Measurements from ENCODE around the gene PTPN14. TPM values are rescaled to one million over a fixed set of nuclear protein-coding genes. Genes with fewer than 3 reads are reported as not detected.
A peak's percentile ranks its signal among the peaks of the same experiment; 100 is the strongest.
"Not testable (repeated sequence)": the region's sequence is repeated elsewhere in the genome, so short reads cannot be mapped to it uniquely, and the experiment has no call there.

Gene PTPN14
- total RNA-seq, 4 donors from 2014 or later = 42.8 to 63.8 (median 50.4) TPM

GRCh38 chr1:214494706-214495105 is 56.7 kb downstream of the PTPN14 start:
- H3K27ac ChIP-seq = peak overlapping the region; percentile 72 to 90 (median 78)
- intact Hi-C loops (cut with DNase I; ENCODE audit: low total_unique reads) = no loop called here
- H3K4me3 ChIP-seq = no peak overlapping the region
- no peaks in the 10 kb centered on the region for H3K9me3 ChIP-seq
- H3K36me3 ChIP-seq = no peaks in the 10 kb centered on the region
- ATAC-seq (peak in 1 of 2 donors; percentile 10), DNase-seq (no peak)
- H3K4me1 ChIP-seq = peaks cover 64 to 88% of the 10 kb centered on the region in 2 donors
- in situ Hi-C loops (cut with MboI; ENCODE audit: low sequenced_read_pairs in 4 of 4) = loop anchor here in 1 of 4 donors (5.0 kb wide), 1 partner anchor 52 kb away; no protein-coding TSS in a partner anchor
- no peak for TF ChIP-seq POLR2A (IDR thresholded peaks at IDR 0.05)
- no peak for TF ChIP-seq CTCF (IDR thresholded peaks at IDR 0.05 in 4 of 5, conservative IDR thresholded peaks at IDR 0.05 in 1 of 5)
- no peaks in the 10 kb centered on the region for H3K27me3 ChIP-seq

- in situ Hi-C loops (cut with MboI; ENCODE audit: low sequenced_read_pairs in 4 of 4) = loop anchor here in 1 of 4 donors (5.0 kb wide), 1 partner anchor 52 kb away; no protein-coding TSS in a partner anchor
- intact Hi-C loops (cut with DNase I; ENCODE audit: low total_unique reads) = not testable (repeated sequence)
- peak overlapping the region; percentile 72 to 90 (median 78) for H3K27ac ChIP-seq
These were observed 57.2 kb downstream of the PTPN14 start for GRCh38 chr1:214494179-214494578.

GRCh38 chr1:214493126-214493796 is 58.1 kb downstream of the PTPN14 start:
- peak in 1 of 2 donors; percentile 14 for ATAC-seq
- intact Hi-C loops (cut with DNase I; ENCODE audit: low total_unique reads) = no loop called here
- no peak overlapping the region for H3K4me3 ChIP-seq

More at GRCh38 chr1:214494179-214494578, 57.2 kb downstream of the PTPN14 start:
- H3K4me3 ChIP-seq, DNase-seq, H3K27me3 ChIP-seq, H3K36me3 ChIP-seq, ATAC-seq, H3K9me3 ChIP-seq: not testable (repeated sequence)
- H3K4me1 ChIP-seq = peaks cover 59 to 83% of the 10 kb centered on the region in 2 donors

GRCh38 chr1:214492401-214493075 is 58.9 kb downstream of the PTPN14 start:
- in situ Hi-C loops (cut with MboI; ENCODE audit: low sequenced_read_pairs in 4 of 4) = loop anchor here in 1 of 4 donors (5.0 kb wide), 1 partner anchor 50 kb away; no protein-coding TSS in a partner anchor
- ATAC-seq (peak; percentile 34 to 41), DNase-seq (peak; percentile 21 to 52)
- Histone ChIP-seq H3K4me1 (peaks cover 50 to 67% of the 10 kb centered on the region in 2 donors), H3K4me3 (no peak overlapping the region), H3K9me3 (no peaks in the 10 kb centered on the region), H3K27me3 (no peaks in the 10 kb centered on the region), H3K27ac (peak overlapping the region; percentile 60 to 90 (median 78)), H3K36me3 (no peaks in the 10 kb centered on the region)
- TF ChIP-seq CTCF (IDR thresholded peaks at IDR 0.05 in 4 of 5, conservative IDR thresholded peaks at IDR 0.05 in 1 of 5) = no peak
- no peak for TF ChIP-seq POLR2A (IDR thresholded peaks at IDR 0.05)
- intact Hi-C loops (cut with DNase I; ENCODE audit: low total_unique reads) = no loop called here

More at GRCh38 chr1:214493126-214493796, 58.1 kb downstream of the PTPN14 start:
- in situ Hi-C loops (cut with MboI; ENCODE audit: low sequenced_read_pairs in 4 of 4) = loop anchor here in 1 of 4 donors (5.0 kb wide), 1 partner anchor 51 kb away; no protein-coding TSS in a partner anchor
- Histone ChIP-seq H3K9me3 (no peaks in the 10 kb centered on the region), H3K36me3 (no peaks in the 10 kb centered on the region), H3K27me3 (no peaks in the 10 kb centered on the region), H3K27ac (peak overlapping the region; percentile 72 to 90 (median 78)), H3K4me1 (peaks cover 57 to 74% of the 10 kb centered on the region in 2 donors)
- DNase-seq = peak in 1 of 2 donors; percentile 22
- TF ChIP-seq POLR2A (IDR thresholded peaks at IDR 0.05) (no peak), CTCF (IDR thresholded peaks at IDR 0.05 in 4 of 5, conservative IDR thresholded peaks at IDR 0.05 in 1 of 5) (no peak)
